NCI-H1092 (cell line): ENCODE results near the gene DPYSL4.

Experiments
- DNase-seq: peaks from one replicate; lab custom pipeline; 2025; lab: John Stamatoyannopoulos, UW

The DPYSL4 gene

GRCh38 chr10:132243141-132243540 lies 56.4 kb downstream of the DPYSL4 start:
- no peak for DNase-seq

GRCh38 chr10:132243626-132244025 lies 56.9 kb downstream of the DPYSL4 start:
- no peak for DNase-seq

- DNase-seq: no peak
These were observed 58.3 kb downstream of the DPYSL4 start for GRCh38 chr10:132245056-132245455.

GRCh38 chr10:132246296-132246695 lies 59.5 kb downstream of the DPYSL4 start:
- no peak for DNase-seq

GRCh38 chr10:132247943-132248342 lies 61.2 kb downstream of the DPYSL4 start:
- DNase-seq: no peak

GRCh38 chr10:132248455-132249225 lies 61.9 kb downstream of the DPYSL4 start:
- peak; percentile 17 for DNase-seq

GRCh38 chr10:132249226-132249724 lies 62.5 kb downstream of the DPYSL4 start:
- no peak for DNase-seq

GRCh38 chr10:132249824-132250375 lies 63.2 kb downstream of the DPYSL4 start:
- no peak for DNase-seq

GRCh38 chr10:132250481-132251475 lies 64.0 kb downstream of the DPYSL4 start:
- no peak for DNase-seq

GRCh38 chr10:132251928-132252327 lies 65.2 kb downstream of the DPYSL4 start:
- DNase-seq: no peak

GRCh38 chr10:132252412-132252811 lies 65.7 kb downstream of the DPYSL4 start:
- no peak for DNase-seq

GRCh38 chr10:132253092-132253687 lies 66.4 kb downstream of the DPYSL4 start:
- no peak for DNase-seq

GRCh38 chr10:132254841-132255240 lies 68.1 kb downstream of the DPYSL4 start:
- no peak for DNase-seq
